HG03103 (cell line): ENCODE measurements around the gene KANSL2.
"Not testable (repeated sequence)": the region's sequence is repeated elsewhere in the genome, so short reads cannot be mapped to it uniquely, and the experiment has no call there.

Experiments
- ATAC-seq: cut with Tn5 transposase; IDR thresholded peaks from one replicate; pipeline ENCODE4 v1.9.1; 2021; ENCODE audit warnings: low read depth; ENCODE audit not compliant: unreplicated experiment

Gene KANSL2

DNA sequence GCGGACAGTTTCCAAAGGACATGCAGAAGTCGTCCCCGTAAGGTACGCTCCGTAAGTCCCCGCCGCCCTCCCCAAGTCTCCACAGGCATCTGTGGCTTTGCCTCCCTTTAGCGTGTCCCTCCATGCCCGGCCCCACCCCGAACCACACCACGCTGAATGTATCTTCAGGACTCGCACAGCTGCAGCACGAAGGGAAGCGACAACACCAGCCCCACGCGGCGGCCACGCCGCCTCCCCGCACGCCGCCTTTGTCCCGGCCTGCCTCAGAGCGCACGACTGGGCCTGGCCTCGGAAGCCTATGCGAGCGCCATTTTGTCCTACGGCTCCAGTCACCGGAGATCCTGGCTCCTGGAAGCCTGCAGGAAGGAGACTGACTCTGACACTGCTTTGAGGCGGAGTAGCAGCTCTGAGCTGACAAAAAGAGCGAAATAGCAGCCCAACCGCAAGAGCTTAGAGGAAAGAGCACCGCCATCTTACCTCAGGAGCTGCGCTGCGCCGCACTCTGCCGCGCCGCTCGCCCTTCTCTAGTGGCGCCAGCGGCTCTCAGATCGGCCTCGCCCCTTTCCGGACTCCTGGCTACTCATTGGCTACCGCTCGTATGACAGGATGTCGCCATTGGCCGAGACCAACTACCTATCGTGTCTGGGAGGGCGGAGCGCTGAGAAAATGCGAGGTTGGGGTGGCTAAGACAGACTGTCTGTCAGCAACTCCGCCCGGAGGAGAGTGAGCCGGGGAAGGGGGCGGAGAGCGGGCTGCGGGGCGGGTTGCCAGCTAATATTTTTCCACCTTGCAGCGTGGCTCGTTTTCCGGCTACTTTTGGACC lies at the start of gene KANSL2:
Gene KANSL2 (minus strand): TSS at position 529 of the 823 bp plus-strand sequence. CDS start 606 bp downstream, outside the sequence.
- ATAC-seq, result peak; percentile 96

DNA sequence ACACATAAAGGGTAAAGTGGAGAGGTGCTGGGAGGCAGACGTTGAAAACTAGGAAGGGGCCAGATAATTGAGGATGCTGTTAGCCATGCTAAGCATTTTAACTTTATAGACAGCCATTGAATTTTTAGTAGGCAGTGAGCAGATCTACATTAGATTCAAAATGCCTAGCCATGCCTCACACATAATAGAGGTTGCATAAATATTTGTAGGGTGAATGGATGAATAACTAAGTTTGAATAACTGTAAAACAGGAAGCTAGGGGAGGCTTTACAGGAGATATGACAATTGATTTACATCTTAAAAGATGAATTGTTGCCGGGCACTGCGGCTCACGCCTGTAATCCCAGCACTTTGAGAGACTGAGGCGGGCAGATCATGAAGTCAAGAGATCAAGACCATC lies 46.8 kb upstream of the KANSL2 start:
- ATAC-seq, result no peak

DNA sequence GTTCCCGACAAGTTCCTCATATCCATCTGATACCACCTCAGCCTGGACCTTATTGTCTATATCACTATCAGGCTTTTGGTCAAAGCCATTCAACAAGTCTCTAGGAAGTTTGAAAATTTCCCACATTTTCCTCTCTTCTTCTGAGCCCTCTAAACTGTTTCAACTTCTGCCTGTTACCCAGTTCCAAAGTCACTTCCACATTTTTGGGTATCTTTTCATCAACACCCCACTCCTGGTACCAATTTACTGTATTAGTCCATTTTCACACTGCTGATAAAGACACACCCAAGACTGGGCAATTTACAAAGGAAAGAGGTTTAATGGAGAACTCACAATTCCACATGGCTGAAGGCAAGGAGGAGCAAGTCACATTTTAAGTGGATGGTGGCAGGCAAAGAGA lies 38.7 kb upstream of the KANSL2 start:
- not testable (repeated sequence) for ATAC-seq

- ATAC-seq, result not testable (repeated sequence)
Measured at GRCh38 chr12:48720171-48720570, 38.1 kb upstream of the KANSL2 start.

DNA sequence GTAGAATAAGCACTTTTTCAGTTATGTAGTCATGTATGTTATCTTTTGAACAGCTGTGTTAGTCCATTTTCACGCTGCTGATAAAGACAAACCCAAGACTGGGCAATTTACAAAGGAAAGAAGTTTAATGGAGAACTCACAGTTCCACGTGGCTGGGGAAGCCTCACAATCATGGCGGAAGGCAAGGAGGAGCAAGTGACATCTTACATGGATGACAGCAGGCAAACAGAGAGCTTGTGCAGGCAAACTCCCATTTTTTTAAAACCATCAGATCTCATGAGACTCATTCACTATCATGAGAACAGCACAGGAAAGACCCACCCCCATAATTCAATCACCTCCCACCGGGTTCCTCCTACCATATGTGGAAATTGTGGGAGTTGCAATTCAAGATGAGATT lies 37.0 kb upstream of the KANSL2 start:
- not testable (repeated sequence) for ATAC-seq

GRCh38 chr12:48717252-48717695 lies 35.2 kb upstream of the KANSL2 start:
- no peak for ATAC-seq

GRCh38 chr12:48716493-48717251 lies 34.6 kb upstream of the KANSL2 start, which contains the start of gene CCNT1:
Gene CCNT1 (minus strand): TSS chr12:48716707. CDS start chr12:48716675, 32 bp downstream.
- peak; percentile 96 for ATAC-seq

- ATAC-seq, result peak; percentile 9
Measured at GRCh38 chr12:48716168-48716492, 34.1 kb upstream of the KANSL2 start.

- ATAC-seq, result no peak
Measured at GRCh38 chr12:48712209-48712608, 30.2 kb upstream of the KANSL2 start.

DNA sequence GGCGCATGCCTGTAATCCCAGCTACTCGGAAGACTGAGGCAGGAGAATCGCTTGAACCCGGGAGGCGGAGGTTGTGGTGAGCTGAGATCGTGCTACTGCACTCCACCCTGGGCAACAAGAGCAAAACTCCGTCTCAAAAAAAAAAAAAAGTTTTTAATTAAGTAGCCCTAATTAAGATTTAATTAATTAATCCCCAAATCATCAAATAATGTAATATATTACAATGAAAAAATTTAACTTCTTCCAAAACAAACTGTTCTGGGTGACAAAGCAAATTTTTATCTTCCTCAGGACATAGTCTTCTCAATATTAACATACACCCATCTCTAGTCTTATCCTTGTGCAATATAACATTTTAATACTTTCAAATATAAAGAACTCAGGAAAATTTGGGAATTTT lies 16.8 kb upstream of the KANSL2 start:
- not testable (repeated sequence) for ATAC-seq

- ATAC-seq, result no peak
Measured at GRCh38 chr12:48696626-48697025, 14.6 kb upstream of the KANSL2 start.

DNA sequence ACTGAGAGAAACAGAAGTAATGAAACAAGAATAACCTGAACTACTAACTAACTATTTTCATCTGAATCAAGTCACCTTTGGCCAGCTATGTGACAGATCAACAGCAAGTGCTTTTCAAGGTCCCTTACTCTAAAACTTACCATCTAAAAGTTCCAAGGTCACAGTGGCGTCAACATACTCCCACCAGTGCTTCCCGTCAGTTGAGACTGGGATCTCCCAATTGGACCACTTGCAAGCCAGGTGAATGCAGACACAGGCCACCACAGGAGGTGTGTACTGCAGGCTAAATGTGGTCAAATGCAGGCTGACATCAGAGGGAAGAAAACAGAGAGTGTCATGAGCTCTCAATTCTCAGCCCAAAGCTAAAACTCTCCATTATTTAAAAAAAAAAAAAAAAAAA lies 13.8 kb upstream of the KANSL2 start:
- no peak for ATAC-seq

DNA sequence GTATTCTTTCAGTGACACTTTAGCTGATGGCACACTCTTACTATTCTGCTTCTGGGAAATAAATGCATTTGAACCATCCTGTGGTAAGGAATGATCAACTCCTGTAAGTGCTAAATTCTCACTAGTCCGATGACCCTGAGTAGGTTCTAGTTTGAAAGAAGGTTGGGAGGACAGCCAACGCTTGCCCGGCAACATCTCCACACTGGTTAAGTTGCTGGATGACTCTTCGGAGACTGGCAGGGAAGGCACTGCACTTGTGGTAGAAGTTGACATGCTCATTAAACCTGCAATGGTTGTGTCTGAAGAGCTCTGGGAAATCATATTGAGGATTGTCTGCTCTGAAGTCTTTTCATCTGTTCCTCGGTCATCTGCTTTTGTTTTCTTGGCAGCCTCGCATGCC lies 12.0 kb upstream of the KANSL2 start:
- ATAC-seq, result no peak

- ATAC-seq, result no peak
Measured at GRCh38 chr12:48693572-48693971, 11.5 kb upstream of the KANSL2 start.

GRCh38 chr12:48691826-48692487 lies 9.9 kb upstream of the KANSL2 start:
- no peak for ATAC-seq

GRCh38 chr12:48690990-48691389 lies 9.0 kb upstream of the KANSL2 start:
- ATAC-seq, result no peak

- ATAC-seq, result no peak
Measured at GRCh38 chr12:48690436-48690835, 8.4 kb upstream of the KANSL2 start.

GRCh38 chr12:48688836-48689235 lies 6.8 kb upstream of the KANSL2 start:
- no peak for ATAC-seq

DNA sequence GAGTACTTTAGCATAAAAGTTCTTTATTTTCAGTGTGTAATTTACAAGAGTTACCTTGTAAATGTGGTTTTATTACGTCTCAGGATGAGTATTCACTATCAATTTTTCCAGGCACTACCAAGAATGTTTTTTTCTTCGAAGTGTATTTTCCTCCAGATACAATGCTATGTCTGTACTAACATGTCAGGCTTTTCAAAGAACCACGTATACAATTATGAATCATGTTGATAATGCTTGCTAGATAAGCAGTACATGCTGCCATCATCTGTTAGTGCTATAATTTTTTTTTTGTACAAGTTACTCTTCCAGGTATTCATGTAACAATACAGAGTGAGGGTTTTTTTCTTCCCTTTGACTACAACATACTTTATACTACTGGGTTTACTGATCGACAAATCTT lies 5.6 kb upstream of the KANSL2 start:
- no peak for ATAC-seq

- no peak for ATAC-seq
Measured at GRCh38 chr12:48686615-48687334, 4.7 kb upstream of the KANSL2 start.
